ENCODE results near the gene REXO4. TPM values are rescaled to one million over a fixed set of nuclear protein-coding genes. Genes with fewer than 3 reads are reported as not detected.

REXO4 gene
- total and polyA plus RNA-seq, 2 of the 13 experiments (the other 11 are each of a cell fraction or from before 2014, with no cell fraction given), result 18.5 to 30.4 TPM

DNA sequence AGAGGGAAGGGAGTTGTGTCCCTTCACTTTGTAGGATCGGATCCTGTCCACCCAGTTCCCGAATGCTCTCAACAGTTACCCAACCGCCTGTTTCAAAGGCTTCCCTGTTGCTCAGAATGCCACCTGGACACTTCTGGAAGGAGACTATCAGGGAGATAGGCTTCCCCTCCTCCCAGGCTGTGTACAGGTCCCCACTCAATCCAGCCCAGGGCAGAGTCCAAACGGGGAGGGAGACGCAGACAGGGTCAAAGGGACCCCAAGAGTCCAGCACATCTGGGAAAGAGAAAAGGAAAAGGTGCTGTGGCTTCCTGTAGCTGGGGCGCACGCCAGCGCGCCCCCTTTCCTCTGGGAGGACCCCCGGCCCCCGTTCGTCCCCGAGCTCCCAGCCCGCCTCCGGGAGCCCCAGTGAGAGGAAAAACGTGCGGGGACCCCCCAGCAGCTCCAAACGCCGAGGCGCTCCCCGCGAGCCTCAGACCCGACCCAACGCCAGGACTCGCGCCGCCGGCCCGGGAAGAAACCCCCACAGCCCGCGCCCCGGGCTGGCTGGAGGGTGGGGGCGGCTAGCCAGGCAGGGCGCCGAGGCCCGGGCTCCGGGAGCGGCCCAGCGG, 42.6 kb downstream of the REXO4 start (continued):
- TF ChIP-seq, protein P1, sequence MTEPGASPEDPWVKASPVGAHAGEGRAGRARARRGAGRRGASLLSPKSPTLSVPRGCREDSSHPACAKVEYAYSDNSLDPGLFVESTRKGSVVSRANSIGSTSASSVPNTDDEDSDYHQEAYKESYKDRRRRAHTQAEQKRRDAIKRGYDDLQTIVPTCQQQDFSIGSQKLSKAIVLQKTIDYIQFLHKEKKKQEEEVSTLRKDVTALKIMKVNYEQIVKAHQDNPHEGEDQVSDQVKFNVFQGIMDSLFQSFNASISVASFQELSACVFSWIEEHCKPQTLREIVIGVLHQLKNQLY (CRISPR knock-in tag; IDR thresholded peaks at IDR 0.05), result no peak
- TF ChIP-seq ZNF264 (CRISPR knock-in tag; IDR thresholded peaks at IDR 0.05) (0 out of 2 replicates have a peak, but pooled peaks have one; percentile 44), EHMT2 (IDR thresholded peaks at IDR 0.05; ENCODE audit: borderline replicate concordance, low read depth, low read length) (no peak), ZNF224 (CRISPR knock-in tag; IDR thresholded peaks at IDR 0.05) (no peak), MYPOP (CRISPR knock-in tag; IDR thresholded peaks at IDR 0.05) (no peak), CREM (IDR thresholded peaks at IDR 0.05) (no peak), CREM (CRISPR knock-in tag; IDR thresholded peaks at IDR 0.05) (no peak), HINFP (CRISPR knock-in tag; IDR thresholded peaks at IDR 0.05; ENCODE audit: low read depth) (no peak), ZFP36L1 (CRISPR knock-in tag; IDR thresholded peaks at IDR 0.05) (no peak), XBP1 (CRISPR knock-in tag; IDR thresholded peaks at IDR 0.05) (no peak), HDAC6 (IDR thresholded peaks at IDR 0.05; ENCODE audit: low read depth, low read length) (no peak), POLR2AphosphoS2 (IDR thresholded peaks at IDR 0.05; ENCODE audit: low read depth, low read length) (no peak), WIZ (CRISPR knock-in tag; IDR thresholded peaks at IDR 0.05) (no peak), ZNF3 (CRISPR knock-in tag; IDR thresholded peaks at IDR 0.05) (no peak; the same call in 1 of the 2 replicates), ZNF451 (CRISPR knock-in tag; IDR thresholded peaks at IDR 0.05) (no peak), ZNF260 (CRISPR knock-in tag; IDR thresholded peaks at IDR 0.05; ENCODE audit: borderline replicate concordance, low read depth) (no peak), ZFP90 (CRISPR knock-in tag; IDR thresholded peaks at IDR 0.05; ENCODE audit: borderline replicate concordance) (no peak), POGK (CRISPR knock-in tag; conservative IDR thresholded peaks at IDR 0.05) (no peak), ERF (CRISPR knock-in tag; IDR thresholded peaks at IDR 0.05) (no peak), RFXANK (CRISPR knock-in tag; IDR thresholded peaks at IDR 0.05) (no peak), ZSCAN22 (CRISPR knock-in tag; IDR thresholded peaks at IDR 0.05) (no peak), REL (CRISPR knock-in tag; conservative IDR thresholded peaks at IDR 0.05) (no peak; the same call in 1 of the 2 replicates), ZBTB25 (CRISPR knock-in tag; IDR thresholded peaks at IDR 0.05) (no peak), ZNF225 (CRISPR knock-in tag; IDR thresholded peaks at IDR 0.05) (no peak), ZNF382 (CRISPR knock-in tag; IDR thresholded peaks at IDR 0.05; ENCODE audit: borderline replicate concordance) (no peak)
